PFSK-1 (cell line): ENCODE measurements around the gene RNF126.

ENCODE experiments used
- POLR2AphosphoS5 ChIP-seq: IDR thresholded peaks from 2 replicates; pipeline ENCODE4 v1.6.1; 2012; ENCODE audit warnings: low read depth, mild to moderate bottlenecking, control low read depth, low read length, moderate library complexity
- REST ChIP-seq, 2 experiments: IDR thresholded peaks; 2 replicates each; pipeline versions ENCODE4 v1.6.1 to v1.8.0; 2011 to 2012; ENCODE audit warnings: low read depth in 2 of 2, low read length in 2 of 2, control low read depth in 1 of 2, inconsistent platforms in 1 of 2, mild to moderate bottlenecking in 1 of 2, moderate library complexity in 1 of 2; ENCODE audit not compliant: insufficient read depth in 1 of 2

- TF ChIP-seq POLR2AphosphoS5 (no peak), REST (IDR thresholded peaks at IDR 0.05; ENCODE audit: insufficient read depth in 1 of 2, low read depth in 2 of 2, low read length in 2 of 2) (no peak)
Measured at GRCh38 chr19:602391-603301, 60.4 kb downstream of the RNF126 start.
